NCI-H1048 (cell line): ENCODE data around the gene SECTM1.

Experiments used
- DNase-seq: peaks from one replicate; lab custom pipeline; 2025; lab: John Stamatoyannopoulos, UW

SECTM1 gene

GRCh38 chr17:82328141-82328993 is 5.2 kb downstream of the SECTM1 start:
- DNase-seq = no peak

DNA sequence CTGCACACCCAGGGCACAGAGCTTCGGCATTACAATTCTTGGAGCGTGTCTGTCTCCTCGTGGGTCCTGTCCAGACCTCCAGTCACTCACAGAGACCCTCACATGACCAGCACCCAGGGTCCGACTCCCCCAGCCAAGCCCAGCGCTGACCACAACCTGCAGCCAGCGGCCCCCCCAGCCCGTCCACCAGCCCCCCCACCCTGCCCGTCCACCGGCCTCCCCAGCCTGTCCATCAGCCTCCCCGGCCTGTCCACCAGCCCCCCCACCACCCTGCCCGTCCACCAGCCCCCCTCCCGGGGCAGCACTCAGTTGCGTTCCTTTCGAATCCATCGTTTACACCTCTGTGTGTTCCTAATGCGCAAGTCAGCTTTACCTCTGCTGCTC is 5.8 kb downstream of the SECTM1 start:
- DNase-seq = no peak

- no peak for DNase-seq
These were observed 6.3 kb downstream of the SECTM1 start for GRCh38 chr17:82327289-82327688.

- DNase-seq = no peak
These were observed 8.0 kb downstream of the SECTM1 start for GRCh38 chr17:82325286-82326180.

DNA sequence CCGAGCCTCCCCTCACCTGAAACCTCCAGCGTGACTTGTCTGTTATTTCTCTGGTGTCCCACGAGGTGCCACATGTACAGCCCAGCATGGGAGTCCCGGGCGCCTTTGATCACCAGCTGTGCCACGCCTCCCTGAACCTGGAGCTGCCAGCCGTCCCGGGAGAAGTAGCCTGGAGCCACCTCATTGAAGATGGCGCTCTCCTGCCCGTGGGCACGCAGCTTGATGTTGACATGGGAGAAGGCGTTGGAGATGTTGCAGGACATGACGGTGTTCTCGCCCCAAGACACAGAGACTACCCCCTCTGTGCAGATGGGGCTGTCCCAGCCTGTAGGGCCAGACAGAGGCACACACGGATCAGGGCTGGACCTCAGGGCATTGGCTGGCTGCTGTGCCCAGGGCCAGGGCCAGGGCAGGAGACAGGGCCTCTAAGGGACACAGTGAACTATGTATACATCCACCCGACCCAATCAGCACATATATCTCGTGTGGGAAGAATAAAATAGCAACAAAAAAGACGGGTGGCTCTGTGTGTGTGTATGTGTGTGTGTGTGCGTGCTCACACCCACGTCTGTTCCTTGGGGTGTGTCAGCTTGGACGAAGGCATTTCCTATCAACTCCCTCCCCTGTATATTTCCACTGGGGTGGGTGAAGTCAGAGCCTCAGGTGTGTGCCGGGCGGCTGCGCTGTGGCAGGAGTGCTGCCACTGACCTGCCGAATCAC is 8.8 kb downstream of the SECTM1 start:
- no peak for DNase-seq

DNA sequence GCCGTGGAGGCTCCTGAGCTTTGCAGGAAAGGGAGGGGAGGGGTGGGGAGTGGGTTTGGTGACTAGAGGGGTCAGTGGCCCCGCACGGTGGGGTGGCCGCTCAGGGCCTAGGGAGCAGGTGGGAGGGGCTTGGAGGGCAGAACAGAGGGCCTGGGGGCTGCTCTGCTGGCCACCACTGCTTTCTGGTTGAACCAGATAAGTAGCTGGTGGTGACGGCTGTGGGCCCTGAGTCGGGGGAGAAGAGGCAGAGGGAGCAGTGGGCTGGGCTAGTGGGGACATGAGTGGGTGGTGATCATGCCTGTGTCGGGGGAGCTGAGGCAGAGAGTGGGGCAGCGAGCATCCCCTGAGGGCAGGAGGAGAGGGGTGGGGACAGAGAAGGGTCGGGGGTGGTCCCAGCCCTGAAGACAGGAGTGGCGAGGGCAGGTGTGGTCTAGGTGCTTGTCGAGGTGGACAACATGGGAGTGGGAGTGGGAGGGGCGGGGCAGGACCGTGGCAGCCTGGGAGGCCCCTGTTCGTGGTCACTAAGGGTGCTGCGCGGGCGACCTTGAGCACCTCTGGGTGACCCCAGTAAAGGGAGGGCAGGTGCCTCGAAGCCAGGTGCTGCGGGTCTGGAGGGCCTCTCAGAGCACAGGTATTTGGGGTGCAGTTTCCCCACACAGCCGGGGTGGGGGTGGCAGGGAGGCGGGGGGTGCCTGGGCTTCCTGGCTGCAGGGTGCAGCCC is 9.9 kb downstream of the SECTM1 start:
- no peak for DNase-seq

DNA sequence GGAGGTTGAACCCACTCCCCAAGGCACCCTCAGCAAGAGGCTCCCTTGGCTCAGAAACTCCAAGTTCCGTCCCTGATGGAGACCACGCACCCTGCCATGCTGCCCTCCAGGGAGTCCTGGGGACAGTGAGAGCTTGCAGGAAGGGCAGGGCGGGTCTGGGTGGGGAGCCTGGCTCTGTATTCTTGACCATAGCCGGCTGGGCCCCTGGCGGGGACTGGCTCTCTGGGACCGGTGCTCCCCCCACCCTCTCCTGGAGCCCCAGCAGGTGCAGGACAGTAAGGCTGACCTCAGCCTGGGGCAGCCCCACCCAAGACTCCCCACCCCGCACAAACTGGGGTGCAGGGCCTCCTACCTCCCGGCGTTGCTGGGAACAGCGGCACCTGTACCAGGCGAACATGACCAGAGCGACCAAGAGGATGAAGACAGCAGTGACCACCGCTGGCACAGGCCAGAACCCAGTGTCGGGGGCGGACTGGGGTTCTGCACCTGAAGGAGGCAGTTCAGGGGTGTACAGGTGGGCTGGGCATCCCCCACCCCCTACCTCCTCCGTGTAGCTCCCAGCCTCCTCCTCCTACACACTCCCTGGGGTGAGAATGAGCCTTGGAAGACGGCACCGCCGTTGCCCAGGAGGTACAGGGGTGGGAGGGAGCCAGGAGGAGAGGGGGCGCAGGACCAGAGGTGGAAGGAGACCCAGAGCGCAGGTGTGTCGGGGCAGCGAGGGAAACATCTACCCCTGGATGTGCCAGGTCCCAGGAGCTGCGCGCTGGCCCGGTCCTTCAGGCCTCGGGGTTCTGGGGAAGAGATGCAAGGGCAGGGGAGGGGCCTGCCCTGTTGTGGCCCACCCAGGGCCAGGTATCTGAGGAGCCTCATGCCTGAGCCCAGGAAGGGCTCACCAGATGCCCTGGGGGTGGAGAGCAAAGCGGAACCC is 10.8 kb downstream of the SECTM1 start:
- no peak for DNase-seq

- DNase-seq = no peak
These were observed 11.6 kb downstream of the SECTM1 start for GRCh38 chr17:82321947-82322466.

GRCh38 chr17:82320956-82321927 is 12.3 kb downstream of the SECTM1 start:
- no peak for DNase-seq

- no peak for DNase-seq
These were observed 13.3 kb downstream of the SECTM1 start for GRCh38 chr17:82320140-82320840.

GRCh38 chr17:82319619-82320062 is 13.9 kb downstream of the SECTM1 start:
- DNase-seq = no peak

DNA sequence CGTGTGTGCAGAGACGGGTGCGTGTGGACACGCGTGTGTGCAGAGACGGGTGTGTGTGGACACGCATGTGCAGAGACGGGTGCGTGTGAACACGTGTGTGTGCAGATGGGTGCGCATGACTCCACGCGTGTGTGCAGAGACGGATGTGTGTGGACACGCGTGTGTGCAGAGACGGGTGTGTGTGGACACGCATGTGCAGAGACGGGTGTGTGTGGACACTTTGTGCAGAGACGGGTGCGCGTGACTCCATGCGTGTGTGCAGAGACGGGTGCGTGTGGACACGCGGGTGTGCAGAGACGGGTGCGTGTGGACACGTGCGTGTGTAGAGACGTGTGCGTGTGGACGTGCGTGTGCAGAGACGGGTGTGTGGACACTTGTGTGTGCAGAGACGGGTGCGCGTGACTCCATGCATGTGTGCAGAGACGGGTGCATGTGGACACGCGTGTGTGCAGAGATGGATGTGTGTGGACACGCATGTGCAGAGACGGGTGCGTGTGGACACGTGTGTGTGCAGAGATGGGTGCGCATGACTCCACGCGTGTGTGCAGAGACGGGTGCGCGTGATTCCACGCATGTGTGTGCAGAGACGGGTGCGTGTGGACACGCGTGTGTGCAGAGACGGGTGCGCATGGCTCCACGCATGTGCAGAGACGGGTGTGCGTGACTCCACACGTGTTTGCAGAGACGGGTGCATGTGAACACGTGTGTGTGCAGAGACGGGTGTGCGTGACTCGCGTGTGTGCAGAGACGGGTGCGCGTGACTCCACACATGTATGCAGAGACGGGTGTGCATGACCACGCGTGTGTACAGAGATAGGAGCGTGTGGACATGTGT is 14.6 kb downstream of the SECTM1 start:
- no peak for DNase-seq

- DNase-seq = no peak
These were observed 15.4 kb downstream of the SECTM1 start for GRCh38 chr17:82318169-82318498.

DNA sequence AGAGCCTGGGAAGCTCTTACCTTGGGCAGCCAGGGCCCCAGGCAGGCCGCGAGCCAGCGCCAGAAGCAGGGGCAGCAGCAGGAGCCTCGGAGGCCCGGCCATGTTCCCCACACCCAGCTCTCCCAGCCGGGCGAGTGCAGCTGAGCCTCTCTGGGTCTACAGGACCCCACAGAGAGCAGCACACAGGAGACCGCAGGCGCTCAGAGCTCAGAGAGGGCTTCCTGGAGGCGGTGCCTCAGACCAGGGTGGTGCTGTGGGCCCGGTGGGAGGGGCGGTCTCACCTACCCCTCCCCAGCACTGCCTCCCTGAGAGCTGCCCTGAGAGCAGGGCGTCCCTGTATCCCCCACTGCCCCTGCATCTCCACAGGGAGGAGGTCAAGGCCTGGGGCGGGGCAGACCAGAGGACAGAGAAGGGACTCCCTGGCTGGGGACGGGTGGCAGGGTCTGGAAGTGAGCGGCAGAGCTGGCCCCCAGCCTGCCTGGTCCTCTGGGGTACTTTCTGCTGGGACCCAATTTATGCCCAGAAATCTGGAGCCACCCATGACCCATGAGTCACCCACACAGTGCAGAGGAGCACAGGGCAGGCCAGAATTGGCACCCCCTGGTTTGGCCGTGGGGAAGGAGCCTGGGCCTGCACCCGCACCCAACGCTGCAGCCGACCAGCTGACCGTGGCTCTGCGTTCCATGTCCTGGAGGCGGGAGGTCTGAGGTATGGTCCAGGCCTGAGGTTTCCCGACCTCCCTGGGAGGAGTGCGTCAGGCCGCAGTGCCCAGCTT is 16.0 kb downstream of the SECTM1 start, which contains the start of gene CD7:
Gene CD7 (minus strand): TSS at position 215 of the 775 bp plus-strand sequence. CDS start 113 bp downstream, at position 102.
- DNase-seq = no peak

- no peak for DNase-seq
These were observed 16.7 kb downstream of the SECTM1 start for GRCh38 chr17:82316651-82317393.
